Central memory CD4-positive, alpha-beta T cell (primary cell): Measurements from ENCODE around the gene ANKRD40.

ENCODE experiments used
- DNase-seq: peaks from one replicate; pipeline ENCODE4 v3.0.0; 2022

ANKRD40 gene

DNA sequence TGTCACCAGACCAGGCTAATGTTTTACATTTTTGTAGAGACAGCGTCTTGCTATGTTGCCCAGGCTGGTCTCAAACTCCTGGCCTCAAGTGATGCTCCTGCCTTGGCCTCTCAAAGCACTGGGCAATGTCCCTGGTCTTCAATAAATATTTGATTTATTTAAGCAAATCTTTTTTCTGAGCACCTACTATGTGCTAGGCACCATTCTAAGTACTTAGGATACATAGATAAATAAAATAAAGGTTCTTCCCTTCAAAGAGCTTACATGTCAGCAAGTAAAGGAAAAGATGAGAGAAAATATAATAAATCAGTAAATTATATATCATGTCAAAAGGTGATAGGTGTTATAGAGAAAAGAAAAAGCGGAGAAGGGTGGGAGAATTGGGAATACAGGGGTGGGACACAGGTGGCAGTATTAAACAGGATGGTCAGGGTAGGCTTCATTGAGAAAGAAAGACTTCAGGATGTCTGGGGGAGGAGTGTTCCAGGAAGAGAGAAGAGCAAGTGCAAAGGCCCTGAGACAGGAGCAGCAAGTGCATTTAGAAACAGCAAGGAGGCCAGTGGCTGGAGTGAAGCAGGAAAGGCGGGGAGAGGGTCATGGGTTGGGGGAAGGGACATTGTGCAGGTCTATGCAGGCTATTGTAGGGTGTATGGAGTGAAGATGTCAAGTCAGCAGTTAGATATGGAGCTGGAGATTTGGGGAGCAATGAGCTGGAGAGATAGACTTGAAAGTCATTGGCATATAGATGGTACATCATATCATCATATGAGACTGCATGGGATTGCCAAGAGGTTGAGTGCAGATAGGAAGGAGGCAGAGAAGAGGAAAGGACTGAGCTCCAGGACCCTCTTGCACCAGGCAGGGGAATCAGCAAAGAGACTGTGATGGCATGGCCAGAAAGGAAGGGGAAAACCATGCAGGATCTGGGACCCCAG lies 61.7 kb downstream of the ANKRD40 start:
- no peak for DNase-seq
